Measurements from ENCODE around the gene MYO1D. TPM values are rescaled to one million over a fixed set of nuclear protein-coding genes. Genes with fewer than 3 reads are reported as not detected.
"Not testable (repeated sequence)": the region's sequence is repeated elsewhere in the genome, so short reads cannot be mapped to it uniquely, and the experiment has no call there.

Gene MYO1D
- total and polyA plus RNA-seq, 9 donors = 20.9 to 62.2 (median 53.8) TPM

- WGBS, 3 donors = 81 to 92% (median 82%) methylated on average over 1 of the region's 1 CpG
- no peak for DNase-seq
- no peaks in the 10 kb centered on the region for H3K27me3 ChIP-seq
- H3K27ac ChIP-seq = no peak overlapping the region
- no peaks in the 10 kb centered on the region for H3K36me3 ChIP-seq
- no peaks in the 10 kb centered on the region for H3K9me3 ChIP-seq
- no peaks in the 10 kb centered on the region for H3K4me1 ChIP-seq (ENCODE audit: insufficient read depth)
- intact Hi-C loops (cut with DNase I) = no loop called here
- no peak overlapping the region for H3K4me3 ChIP-seq
- TF ChIP-seq CTCF (IDR thresholded peaks at IDR 0.05) (no peak), EP300 (IDR thresholded peaks at IDR 0.05) (no peak), POLR2A (IDR thresholded peaks at IDR 0.05) (no peak)
Observed at GRCh38 chr17:32741381-32741780, 135.5 kb downstream of the MYO1D start.

GRCh38 chr17:32739722-32740121 lies 137.2 kb downstream of the MYO1D start:
- Histone ChIP-seq H3K4me3 (no peak overlapping the region), H3K36me3 (no peaks in the 10 kb centered on the region), H3K27me3 (no peaks in the 10 kb centered on the region), H3K9me3 (no peaks in the 10 kb centered on the region), H3K4me1 (ENCODE audit: insufficient read depth) (no peaks in the 10 kb centered on the region), H3K27ac (no peak overlapping the region)
- DNase-seq = no peak
- intact Hi-C loops (cut with DNase I) = no loop called here
- 97 to 99% (median 98%) methylated on average over 2 of the region's 2 CpGs for WGBS, 3 donors
- no peak for TF ChIP-seq EP300 (IDR thresholded peaks at IDR 0.05)

GRCh38 chr17:32739151-32739550 lies 137.8 kb downstream of the MYO1D start:
- H3K27ac ChIP-seq; H3K4me1 ChIP-seq (ENCODE audit: insufficient read depth); H3K9me3 ChIP-seq; DNase-seq; H3K27me3 ChIP-seq; intact Hi-C loops (cut with DNase I); H3K36me3 ChIP-seq; H3K4me3 ChIP-seq: not testable (repeated sequence)
- WGBS, 3 donors = 69 to 75% (median 73%) methylated on average over 4 of the region's 4 CpGs

- 95 to 99% (median 97%) methylated on average over 1 of the region's 1 CpG for WGBS, 3 donors
- H3K36me3 ChIP-seq = no peaks in the 10 kb centered on the region
- TF ChIP-seq EP300 (IDR thresholded peaks at IDR 0.05) = no peak
- no peak for DNase-seq
- no peaks in the 10 kb centered on the region for H3K4me1 ChIP-seq (ENCODE audit: insufficient read depth)
- intact Hi-C loops (cut with DNase I) = no loop called here
- no peaks in the 10 kb centered on the region for H3K27me3 ChIP-seq
- H3K27ac ChIP-seq = no peak overlapping the region
- no peak overlapping the region for H3K4me3 ChIP-seq
- no peaks in the 10 kb centered on the region for H3K9me3 ChIP-seq
Observed at GRCh38 chr17:32733401-32733800, 143.5 kb downstream of the MYO1D start.

GRCh38 chr17:32732900-32733299 lies 144.0 kb downstream of the MYO1D start:
- TF ChIP-seq POLR2A (IDR thresholded peaks at IDR 0.05) (no peak), CTCF (IDR thresholded peaks at IDR 0.05) (no peak), EP300 (IDR thresholded peaks at IDR 0.05) (no peak)

GRCh38 chr17:32732296-32732642 lies 144.7 kb downstream of the MYO1D start:
- no peak for TF ChIP-seq POLR2A (IDR thresholded peaks at IDR 0.05)
- Histone ChIP-seq H3K27me3 (no peaks in the 10 kb centered on the region), H3K4me3 (no peak overlapping the region), H3K4me1 (ENCODE audit: insufficient read depth) (no peaks in the 10 kb centered on the region), H3K27ac (no peak overlapping the region), H3K9me3 (no peaks in the 10 kb centered on the region), H3K36me3 (no peaks in the 10 kb centered on the region)
- no peak for DNase-seq
- intact Hi-C loops (cut with DNase I) = no loop called here
- WGBS, 3 donors = 96 to 98% (median 98%) methylated on average over 2 of the region's 2 CpGs

More at GRCh38 chr17:32732900-32733299, 144.0 kb downstream of the MYO1D start:
- 77 to 91% (median 80%) methylated on average over 6 of the region's 6 CpGs for WGBS, 3 donors
- intact Hi-C loops (cut with DNase I) = no loop called here
- no peak for DNase-seq
- no peak overlapping the region for H3K27ac ChIP-seq
- no peak overlapping the region for H3K4me3 ChIP-seq
- H3K27me3 ChIP-seq = no peaks in the 10 kb centered on the region
- H3K9me3 ChIP-seq = no peaks in the 10 kb centered on the region
- H3K4me1 ChIP-seq (ENCODE audit: insufficient read depth) = no peaks in the 10 kb centered on the region
- no peaks in the 10 kb centered on the region for H3K36me3 ChIP-seq
